Measurements from ENCODE around the gene RNF41. TPM values are rescaled to one million over a fixed set of nuclear protein-coding genes. Genes with fewer than 3 reads are reported as not detected.

RNF41 gene
- total RNA-seq, 4 donors from 2014 or later, result 50.0 to 81.6 (median 62.0) TPM

DNA sequence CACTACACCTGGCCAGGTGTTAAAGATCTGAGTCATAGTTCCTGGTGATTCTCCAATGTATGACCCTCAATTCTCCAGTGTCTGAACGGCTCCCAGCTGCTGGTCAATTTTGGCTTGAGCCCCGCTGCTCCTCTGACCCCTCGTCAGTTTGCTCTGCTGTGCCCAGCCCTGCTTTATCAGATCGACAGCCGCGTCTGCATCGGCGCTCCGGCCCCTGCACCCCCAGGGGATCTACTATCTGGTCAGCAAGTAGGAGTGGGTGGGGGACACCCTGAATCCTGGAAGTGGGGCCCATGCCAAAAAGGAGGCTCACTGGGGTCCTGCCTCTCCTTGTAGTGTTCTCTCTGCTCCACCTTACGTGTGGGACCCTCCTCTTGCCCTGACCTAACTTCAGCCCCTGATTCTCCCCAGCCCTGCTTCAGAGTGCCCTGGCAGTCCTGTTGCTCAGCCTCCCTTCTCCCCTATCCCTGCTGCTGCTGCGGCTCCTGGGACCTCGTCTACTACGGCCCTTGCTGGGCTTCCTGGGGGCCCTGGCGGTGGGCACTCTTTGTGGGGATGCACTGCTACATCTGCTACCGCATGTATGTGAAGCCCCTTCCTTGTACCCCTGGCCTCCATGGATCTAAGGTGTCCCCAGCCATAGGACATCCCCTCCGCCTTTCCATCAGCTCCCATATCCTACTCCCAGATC, 13.2 kb upstream of the RNF41 start:
- no peak for DNase-seq (ENCODE audit: low spot score in 2 of 2)
- Histone ChIP-seq H3K9me3 (no peaks in the 10 kb centered on the region), H3K4me1 (no peaks in the 10 kb centered on the region), H3K4me3 (no peak overlapping the region), H3K27me3 (no peaks in the 10 kb centered on the region), H3K27ac (no peak overlapping the region), H3K36me3 (peaks cover 0 to 43% (median 0%) of the 10 kb centered on the region in 3 donors)
- TF ChIP-seq EP300 (IDR thresholded peaks at IDR 0.05) (no peak), POLR2A (IDR thresholded peaks at IDR 0.05) (no peak)
- TF ChIP-seq, protein P1, sequence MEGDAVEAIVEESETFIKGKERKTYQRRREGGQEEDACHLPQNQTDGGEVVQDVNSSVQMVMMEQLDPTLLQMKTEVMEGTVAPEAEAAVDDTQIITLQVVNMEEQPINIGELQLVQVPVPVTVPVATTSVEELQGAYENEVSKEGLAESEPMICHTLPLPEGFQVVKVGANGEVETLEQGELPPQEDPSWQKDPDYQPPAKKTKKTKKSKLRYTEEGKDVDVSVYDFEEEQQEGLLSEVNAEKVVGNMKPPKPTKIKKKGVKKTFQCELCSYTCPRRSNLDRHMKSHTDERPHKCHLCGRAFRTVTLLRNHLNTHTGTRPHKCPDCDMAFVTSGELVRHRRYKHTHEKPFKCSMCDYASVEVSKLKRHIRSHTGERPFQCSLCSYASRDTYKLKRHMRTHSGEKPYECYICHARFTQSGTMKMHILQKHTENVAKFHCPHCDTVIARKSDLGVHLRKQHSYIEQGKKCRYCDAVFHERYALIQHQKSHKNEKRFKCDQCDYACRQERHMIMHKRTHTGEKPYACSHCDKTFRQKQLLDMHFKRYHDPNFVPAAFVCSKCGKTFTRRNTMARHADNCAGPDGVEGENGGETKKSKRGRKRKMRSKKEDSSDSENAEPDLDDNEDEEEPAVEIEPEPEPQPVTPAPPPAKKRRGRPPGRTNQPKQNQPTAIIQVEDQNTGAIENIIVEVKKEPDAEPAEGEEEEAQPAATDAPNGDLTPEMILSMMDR (IDR thresholded peaks at IDR 0.05), result no peak
- WGBS, 2 donors, result 68 to 77% methylated on average over 16 of the region's 16 CpGs

DNA sequence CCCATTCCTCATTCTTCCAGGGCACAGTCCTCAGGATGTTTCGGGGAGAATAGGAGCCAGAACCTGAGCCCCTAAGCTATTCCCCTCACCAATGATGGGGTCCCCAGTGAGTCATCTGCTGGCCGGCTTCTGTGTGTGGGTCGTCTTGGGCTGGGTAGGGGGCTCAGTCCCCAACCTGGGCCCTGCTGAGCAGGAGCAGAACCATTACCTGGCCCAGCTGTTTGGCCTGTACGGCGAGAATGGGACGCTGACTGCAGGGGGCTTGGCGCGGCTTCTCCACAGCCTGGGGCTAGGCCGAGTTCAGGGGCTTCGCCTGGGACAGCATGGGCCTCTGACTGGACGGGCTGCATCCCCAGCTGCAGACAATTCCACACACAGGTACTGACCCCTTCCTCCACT, 9.5 kb upstream of the RNF41 start:
- Histone ChIP-seq H3K4me1 (no peaks in the 10 kb centered on the region), H3K27me3 (no peaks in the 10 kb centered on the region), H3K9me3 (no peaks in the 10 kb centered on the region), H3K36me3 (peaks cover 0 to 43% (median 0%) of the 10 kb centered on the region in 3 donors), H3K27ac (peak overlapping the region in 1 of 4 donors; percentile 62), H3K4me3 (no peak overlapping the region)
- TF ChIP-seq, protein P1 (IDR thresholded peaks at IDR 0.05), result no peak
- TF ChIP-seq EP300 (IDR thresholded peaks at IDR 0.05) (no peak), POLR2A (IDR thresholded peaks at IDR 0.05) (no peak)
- DNase-seq (ENCODE audit: low spot score in 2 of 2), result no peak
- WGBS, 2 donors, result 77 to 81% methylated on average over 8 of the region's 11 CpGs

DNA sequence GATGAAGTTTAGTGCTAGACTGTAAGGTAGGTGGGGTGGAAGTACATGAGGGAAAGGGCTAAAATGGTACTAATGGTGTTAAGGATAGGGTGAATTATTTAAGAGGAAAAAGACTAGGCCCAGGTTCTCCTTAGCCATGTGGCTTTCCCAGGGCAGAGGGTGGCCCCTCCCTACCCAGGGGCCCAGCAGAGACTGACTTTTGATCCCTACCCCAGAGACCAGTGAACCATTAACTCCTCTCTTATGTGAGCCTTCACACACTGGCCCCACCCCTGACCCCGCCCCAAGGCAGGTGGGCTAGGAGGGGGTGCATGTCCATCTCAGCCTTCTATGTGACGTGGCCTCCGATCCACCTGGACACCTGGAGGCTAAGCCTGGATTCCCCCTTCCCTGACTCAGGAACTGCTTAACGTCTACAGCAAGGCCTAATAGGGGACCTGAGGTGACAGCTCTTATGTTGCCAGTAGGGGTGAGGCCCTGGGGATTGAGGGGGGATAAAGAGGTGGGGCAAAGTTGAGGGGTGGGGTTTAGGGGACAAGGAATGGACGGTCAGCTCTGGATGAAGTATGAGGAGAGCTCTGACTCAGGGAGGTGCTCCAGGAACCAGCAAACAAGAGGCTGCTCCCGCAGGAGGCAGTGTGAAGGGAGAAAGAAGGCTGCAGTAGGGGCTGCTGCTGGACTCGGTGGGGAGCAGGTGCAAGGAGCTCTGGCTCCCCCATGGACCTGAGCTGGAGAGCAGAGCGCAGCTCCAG, 8.9 kb upstream of the RNF41 start:
- Histone ChIP-seq H3K4me3 (no peak overlapping the region), H3K4me1 (no peaks in the 10 kb centered on the region), H3K36me3 (peaks cover 0 to 43% (median 0%) of the 10 kb centered on the region in 3 donors), H3K9me3 (no peaks in the 10 kb centered on the region), H3K27ac (peak overlapping the region in 1 of 4 donors; percentile 62), H3K27me3 (no peaks in the 10 kb centered on the region)
- WGBS, 2 donors, result 68 to 75% methylated on average over 8 of the region's 8 CpGs
- TF ChIP-seq, protein P1 (IDR thresholded peaks at IDR 0.05), result no peak
- no peak for TF ChIP-seq EP300 (IDR thresholded peaks at IDR 0.05)
- no peak for TF ChIP-seq POLR2A (IDR thresholded peaks at IDR 0.05)
- no peak for DNase-seq (ENCODE audit: low spot score in 2 of 2)

DNA sequence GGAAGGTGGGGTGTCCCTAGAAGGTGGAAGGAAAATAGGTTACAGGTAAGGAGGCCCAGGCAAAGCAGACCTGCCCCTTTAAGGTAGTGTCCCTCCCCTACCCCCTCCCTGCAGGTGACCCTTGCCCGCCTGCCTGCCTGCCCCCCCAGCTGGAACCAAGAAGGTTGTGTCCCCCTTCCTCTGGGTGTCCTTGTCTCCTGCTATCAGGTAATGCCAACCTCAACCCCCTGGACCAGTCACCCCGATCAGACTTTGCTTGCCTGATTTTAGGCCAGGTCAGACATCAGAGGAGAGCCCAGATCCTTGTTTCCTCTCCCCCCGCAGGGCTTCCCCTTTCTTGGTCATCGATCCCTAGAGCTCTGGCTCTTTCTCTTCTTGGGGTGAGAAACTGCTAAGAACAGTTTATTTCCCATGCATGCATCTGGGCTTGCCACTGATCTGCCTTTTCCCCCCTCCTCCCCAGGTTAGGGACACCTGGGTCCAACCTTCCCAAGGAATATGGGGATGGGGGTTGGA, 8.3 kb upstream of the RNF41 start, which contains the start of gene SLC39A5:
TSS of gene SLC39A5 (plus strand) at position 136 of the 516 bp plus-strand sequence. CDS start 1,224 bp downstream, outside the sequence.
- no peaks in the 10 kb centered on the region for H3K27me3 ChIP-seq
- H3K36me3 ChIP-seq, result peaks cover 0 to 41% (median 0%) of the 10 kb centered on the region in 3 donors
- no peak within 1 kb of the TSS for H3K4me3 ChIP-seq
- whole genome bisulfite sequencing, 2 donors, result 72 to 85% methylated on average over 4 of the region's 4 CpGs
- DNase-seq (ENCODE audit: low spot score in 2 of 2), result no peak
- no peaks in the 10 kb centered on the region for H3K9me3 ChIP-seq
- H3K4me1 ChIP-seq, result peaks cover 0 to 5% (median 2%) of the 10 kb centered on the region in 4 donors
- H3K27ac ChIP-seq, result peak within 1 kb of the TSS in 1 of 4 donors; percentile 62
- TF ChIP-seq, protein P1 (IDR thresholded peaks at IDR 0.05), result no peak
- TF ChIP-seq POLR2A (IDR thresholded peaks at IDR 0.05) (no peak), EP300 (IDR thresholded peaks at IDR 0.05) (no peak)

All from tibial nerve (tissue), 4 donors.